Parathyroid adenoma (tissue), 2 donors: ENCODE results near the gene PSENEN.
A peak's percentile ranks its signal among the peaks of the same experiment; 100 is the strongest.

Experiments used
- H2AFZ ChIP-seq: fragments of 300-600 bp; sonication (generic); one replicate; pipeline ENCODE4 v1.7.0; 2017; ENCODE audit warnings: antibody characterized with exemption, mild to moderate bottlenecking
- H3K27ac ChIP-seq: fragments of 300-600 bp; sonication (generic); one replicate; pipeline ENCODE4 v1.7.0; 2017
- H3K27me3 ChIP-seq: fragments of 300-600 bp; sonication (generic); one replicate; pipeline ENCODE4 v1.7.0; 2017; ENCODE audit warnings: low read length; ENCODE audit not compliant: control insufficient read depth, insufficient read depth
- H3K36me3 ChIP-seq: fragments of 300-600 bp; sonication (generic); one replicate; pipeline ENCODE4 v1.7.0; 2017; ENCODE audit warnings: low read length; ENCODE audit not compliant: control insufficient read depth, insufficient read depth
- H3K4me1 ChIP-seq: fragments of 300-600 bp; sonication (generic); one replicate; pipeline ENCODE4 v1.7.0; 2017; ENCODE audit warnings: control low read depth
- H3K4me2 ChIP-seq: fragments of 300-600 bp; sonication (generic); one replicate; pipeline ENCODE4 v1.7.0; 2017; ENCODE audit warnings: low read length
- H3K4me3 ChIP-seq: fragments of 300-600 bp; sonication (generic); one replicate; pipeline ENCODE4 v1.7.0; 2017; ENCODE audit warnings: low read depth, low read length
- H3K79me2 ChIP-seq: fragments of 300-600 bp; sonication (generic); one replicate; pipeline ENCODE4 v1.7.0; 2017; ENCODE audit warnings: control low read depth
- H3K9ac ChIP-seq: fragments of 300-600 bp; sonication (generic); one replicate; pipeline ENCODE4 v1.7.0; 2017; ENCODE audit warnings: mild to moderate bottlenecking
- H3K9me3 ChIP-seq: fragments of 300-600 bp; sonication (generic); one replicate; pipeline ENCODE4 v1.7.0; 2017; ENCODE audit warnings: low read length; ENCODE audit not compliant: control insufficient read depth
- CTCF ChIP-seq: fragments of 300-600 bp; sonication (generic); IDR thresholded peaks from one replicate; pipeline ENCODE4 v1.7.0; 2017; ENCODE audit warnings: antibody characterized with exemption, mild to moderate bottlenecking
- donor health status: primary hyperparathyroidism.

The PSENEN gene

GRCh38 chr19:35718345-35719041 lies 27.0 kb upstream of the PSENEN start:
- H3K27me3 ChIP-seq, result no peaks in the 10 kb centered on the region
- peak overlapping the region; percentile 46 for H3K9ac ChIP-seq
- peak overlapping the region; percentile 65 for H3K27ac ChIP-seq
- TF ChIP-seq CTCF, result no peak
- H3K9me3 ChIP-seq, result no peaks in the 10 kb centered on the region
- H3K36me3 ChIP-seq, result no peaks in the 10 kb centered on the region
- peaks cover 7% of the 10 kb centered on the region for H3K4me1 ChIP-seq
- peaks cover 37% of the 10 kb centered on the region for H3K79me2 ChIP-seq
- H2AFZ ChIP-seq, result peak overlapping the region; percentile 70
- H3K4me3 ChIP-seq, result peak overlapping the region; percentile 52
- H3K4me2 ChIP-seq, result peak overlapping the region; percentile 63

GRCh38 chr19:35719402-35720162 lies 25.9 kb upstream of the PSENEN start:
- no peak for TF ChIP-seq CTCF
- Histone ChIP-seq H3K79me2 (peaks cover 37% of the 10 kb centered on the region), H3K9me3 (no peaks in the 10 kb centered on the region), H3K4me2 (no peak overlapping the region), H2AFZ (no peak overlapping the region), H3K4me1 (peaks cover 7% of the 10 kb centered on the region), H3K9ac (no peak overlapping the region), H3K27me3 (no peaks in the 10 kb centered on the region), H3K36me3 (no peaks in the 10 kb centered on the region), H3K27ac (no peak overlapping the region), H3K4me3 (no peak overlapping the region)

- no peak overlapping the region for H3K4me2 ChIP-seq
- H3K4me1 ChIP-seq, result peaks cover 7% of the 10 kb centered on the region
- H3K27me3 ChIP-seq, result no peaks in the 10 kb centered on the region
- H3K9ac ChIP-seq, result no peak overlapping the region
- H3K36me3 ChIP-seq, result no peaks in the 10 kb centered on the region
- no peak for TF ChIP-seq CTCF
- H3K27ac ChIP-seq, result no peak overlapping the region
- H3K4me3 ChIP-seq, result no peak overlapping the region
- H3K79me2 ChIP-seq, result peaks cover 38% of the 10 kb centered on the region
- no peaks in the 10 kb centered on the region for H3K9me3 ChIP-seq
- no peak overlapping the region for H2AFZ ChIP-seq
Measured at GRCh38 chr19:35720163-35720524, 25.3 kb upstream of the PSENEN start.

GRCh38 chr19:35720648-35721047 lies 24.8 kb upstream of the PSENEN start:
- Histone ChIP-seq H2AFZ (no peak overlapping the region), H3K9ac (no peak overlapping the region), H3K9me3 (no peaks in the 10 kb centered on the region), H3K27ac (no peak overlapping the region), H3K79me2 (peaks cover 40% of the 10 kb centered on the region), H3K4me1 (peaks cover 4% of the 10 kb centered on the region), H3K4me2 (no peak overlapping the region), H3K27me3 (no peaks in the 10 kb centered on the region), H3K4me3 (no peak overlapping the region), H3K36me3 (no peaks in the 10 kb centered on the region)
- no peak for TF ChIP-seq CTCF
